AG09319 (cell line): ENCODE data around the gene TJP3.

Source experiments
- DNase-seq: peaks from one replicate; pipeline ENCODE4 v3.0.0-alpha.2; 2010; ENCODE audit warnings: low read depth; ENCODE audit errors: extremely low read depth
- CTCF ChIP-seq: IDR thresholded peaks from 2 replicates; pipeline ENCODE4 v1.5.1; 2011; ENCODE audit warnings: low read depth, mild to moderate bottlenecking, inconsistent platforms, low read length, moderate library complexity

Gene TJP3

GRCh38 chr19:3776479-3777040 lies 68.4 kb downstream of the TJP3 start:
- no peak for TF ChIP-seq CTCF

GRCh38 chr19:3778104-3778867 lies 70.1 kb downstream of the TJP3 start:
- TF ChIP-seq CTCF = no peak

More at GRCh38 chr19:3776479-3777040, 68.4 kb downstream of the TJP3 start:
- DNase-seq = no peak

GRCh38 chr19:3778899-3779723 lies 70.9 kb downstream of the TJP3 start:
- no peak for TF ChIP-seq CTCF
- DNase-seq = no peak

More at GRCh38 chr19:3778104-3778867, 70.1 kb downstream of the TJP3 start:
- DNase-seq = no peak

- DNase-seq = no peak
- TF ChIP-seq CTCF = no peak
These were observed 72.7 kb downstream of the TJP3 start for GRCh38 chr19:3780786-3781304.

GRCh38 chr19:3781603-3782002 lies 73.4 kb downstream of the TJP3 start:
- DNase-seq = no peak
- no peak for TF ChIP-seq CTCF

- TF ChIP-seq CTCF = no peak
- DNase-seq = no peak
These were observed 74.1 kb downstream of the TJP3 start for GRCh38 chr19:3782330-3782729.
